Fibroblast of the aortic adventitia (primary cell): Measurements from ENCODE around the gene AGBL4. TPM values are rescaled to one million over a fixed set of nuclear protein-coding genes. Genes with fewer than 3 reads are reported as not detected.
A peak's percentile ranks its signal among the peaks of the same experiment; 100 is the strongest.

Experiments used
- DNase-seq: peaks from one replicate; pipeline ENCODE4 v3.0.0-alpha.2; 2010; ENCODE audit warnings: low read depth
- H3K4me3 ChIP-seq: 2 replicates; pipeline ENCODE4 v1.5.1; 2011; ENCODE audit warnings: low read depth, mild to moderate bottlenecking, control low read depth, low read length, moderate library complexity
- CTCF ChIP-seq: IDR thresholded peaks from 2 replicates; pipeline ENCODE4 v1.5.1; 2011; ENCODE audit warnings: mild to moderate bottlenecking, low read length, control low read depth, inconsistent platforms; ENCODE audit not compliant: insufficient read depth
- total RNA-seq: library from RNA; depleted of rRNA; stranded (reverse); fragments of >200 nt; gene quantifications from 2 replicates; pipeline ENCODE4 v1.2.3, GENCODE V29; 2012; ENCODE audit warnings: low replicate concordance

The AGBL4 gene
- total RNA-seq = not detected in 2 replicates

- TF ChIP-seq CTCF = no peak
- DNase-seq = no peak
- peak within 1 kb of the TSS; percentile 58 for H3K4me3 ChIP-seq
Observed at GRCh38 chr1:50023292-50024159, at the start of gene AGBL4. AGBL4 (minus strand) TSS chr1:50023954.

GRCh38 chr1:50066806-50067205 is 43.1 kb upstream of the AGBL4 start:
- TF ChIP-seq CTCF = no peak
- no peak for DNase-seq
- H3K4me3 ChIP-seq = no peak overlapping the region

- no peak for DNase-seq
- no peak for TF ChIP-seq CTCF
- no peak overlapping the region for H3K4me3 ChIP-seq
Observed at GRCh38 chr1:50060279-50060678, 36.5 kb upstream of the AGBL4 start.

GRCh38 chr1:50048791-50049190 is 25.0 kb upstream of the AGBL4 start:
- no peak for TF ChIP-seq CTCF
- DNase-seq = no peak

GRCh38 chr1:50047916-50048694 is 24.4 kb upstream of the AGBL4 start:
- no peak for DNase-seq
- no peak for TF ChIP-seq CTCF
- H3K4me3 ChIP-seq = no peak overlapping the region

More at GRCh38 chr1:50048791-50049190, 25.0 kb upstream of the AGBL4 start:
- no peak overlapping the region for H3K4me3 ChIP-seq

- no peak overlapping the region for H3K4me3 ChIP-seq
Observed at GRCh38 chr1:50038237-50038809, 14.6 kb upstream of the AGBL4 start.

More at GRCh38 chr1:50038237-50038809, 14.6 kb upstream of the AGBL4 start:
- no peak for TF ChIP-seq CTCF
- DNase-seq = no peak
